NCI-H187 treated with DMSO at 0.1 percent for 48 hours (cell line): Measurements from ENCODE around the gene NCOR1.
A peak's percentile ranks its signal among the peaks of the same experiment; 100 is the strongest.

Experiments
- DNase-seq: peaks from one replicate; lab custom pipeline; 2025; lab: John Stamatoyannopoulos, UW

The NCOR1 gene

DNA sequence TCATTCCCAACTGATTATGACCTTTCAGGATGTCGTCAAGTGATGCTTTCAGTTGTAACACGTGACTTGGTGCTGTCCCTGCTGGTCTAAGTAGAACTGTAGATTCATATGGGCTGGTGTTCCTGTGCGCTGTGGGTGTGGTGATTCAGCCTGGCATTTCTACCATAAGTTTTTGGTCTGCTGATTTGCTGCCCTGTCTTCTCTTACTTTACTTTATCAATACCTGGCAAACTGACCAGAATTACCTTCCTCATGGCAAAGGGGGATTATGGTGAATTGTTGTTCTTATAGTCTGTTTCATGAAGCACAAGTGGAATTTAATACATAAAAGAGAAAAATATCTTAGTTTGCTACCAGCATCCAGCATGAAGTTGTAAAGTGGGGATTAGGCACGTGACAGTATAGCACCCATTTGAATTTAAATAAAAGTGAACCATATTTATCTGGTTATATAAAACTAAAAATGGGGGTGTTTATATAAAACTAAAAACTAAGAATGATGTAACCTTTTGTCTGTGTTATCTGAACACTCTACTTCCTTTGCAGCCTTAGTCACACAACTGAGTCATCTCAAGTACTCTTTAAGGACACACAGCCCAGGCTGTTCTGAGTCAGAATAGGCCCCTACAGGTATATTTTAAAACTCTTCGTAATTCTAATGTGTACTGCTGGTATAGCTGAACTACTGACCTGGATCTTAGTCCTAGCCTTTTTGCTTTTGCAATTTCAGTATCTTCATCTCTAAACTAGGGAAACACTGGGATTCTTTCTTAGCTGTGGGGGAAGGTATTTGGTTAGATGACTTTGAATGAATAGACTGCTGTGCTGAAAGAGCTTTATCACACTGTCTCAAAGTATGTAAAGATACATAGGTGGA is 187.4 kb downstream of the NCOR1 start:
- DNase-seq, result no peak

DNA sequence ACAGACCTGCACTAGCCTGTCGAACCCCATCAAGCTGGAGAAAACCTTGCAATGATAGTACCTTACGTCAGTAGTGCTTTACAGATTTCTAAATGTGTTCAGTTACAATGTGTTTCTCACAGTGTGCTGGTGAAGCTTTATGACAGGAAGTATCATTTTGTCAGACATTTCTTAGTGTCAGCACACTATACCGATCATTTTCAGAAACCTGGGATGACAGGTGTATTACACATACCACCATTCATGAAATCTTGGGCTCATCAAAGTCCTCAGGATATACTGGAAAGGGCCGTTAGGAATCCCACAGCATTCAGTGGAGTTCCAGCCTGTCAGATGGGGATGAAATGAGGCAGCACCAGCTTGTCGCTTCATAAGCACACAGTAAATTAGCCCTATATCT is 188.4 kb downstream of the NCOR1 start:
- no peak for DNase-seq

DNA sequence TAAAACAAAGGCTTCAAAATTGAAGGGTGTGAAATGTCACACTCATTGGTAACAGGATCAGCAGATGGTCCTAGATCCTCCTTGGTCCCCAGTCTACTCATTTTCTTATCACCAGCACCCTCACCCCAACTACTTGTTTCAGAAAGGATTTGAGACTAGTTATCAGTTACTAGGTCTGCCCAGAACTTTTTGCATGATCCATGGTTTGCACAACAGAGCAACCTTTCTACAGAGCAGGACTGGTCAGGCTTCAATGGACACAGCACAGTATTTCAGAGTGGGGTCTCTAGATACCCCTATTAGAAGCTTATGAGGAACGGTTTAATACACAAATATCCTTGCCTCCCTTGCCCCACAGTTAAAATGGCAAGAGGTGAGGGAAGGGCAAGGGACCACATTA is 190.1 kb downstream of the NCOR1 start:
- DNase-seq, result no peak

DNA sequence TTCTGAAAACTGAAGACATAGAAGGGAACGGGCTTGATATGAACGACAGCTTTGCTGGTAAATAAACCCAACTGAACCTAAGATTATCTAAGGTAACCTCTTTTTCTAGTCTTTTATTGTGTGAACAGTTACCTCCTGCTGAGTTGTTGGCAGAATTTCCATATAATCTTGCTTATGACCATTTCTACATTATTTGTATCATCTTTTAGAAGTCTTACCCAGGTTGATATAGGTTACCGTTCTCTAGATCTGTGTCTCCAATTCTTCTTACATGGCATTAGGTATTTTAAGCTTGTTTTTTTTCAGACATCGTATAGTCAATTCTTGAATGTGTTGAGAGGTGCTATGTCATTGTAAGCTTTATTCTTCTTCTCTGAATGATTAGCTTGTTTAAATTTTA is 191.5 kb downstream of the NCOR1 start:
- no peak for DNase-seq

DNA sequence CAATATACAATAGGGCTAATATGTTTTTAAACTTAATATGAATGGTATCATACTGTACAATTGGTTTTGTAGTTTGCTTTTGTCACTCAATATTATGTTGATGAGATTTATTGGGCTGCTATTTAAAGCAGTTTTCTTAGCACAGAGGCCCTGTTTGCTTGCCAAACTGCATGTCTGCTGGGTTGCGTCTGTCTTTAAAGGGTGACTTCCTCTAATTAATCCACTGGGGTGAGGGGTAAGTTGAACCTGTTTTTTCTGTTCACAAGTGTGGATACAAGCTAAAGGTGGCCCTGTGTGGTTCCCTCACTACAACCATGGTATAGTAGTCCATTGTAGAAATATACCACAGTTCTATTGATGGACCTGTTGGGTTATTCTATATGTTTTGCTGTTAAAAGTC is 196.0 kb downstream of the NCOR1 start:
- no peak for DNase-seq

DNA sequence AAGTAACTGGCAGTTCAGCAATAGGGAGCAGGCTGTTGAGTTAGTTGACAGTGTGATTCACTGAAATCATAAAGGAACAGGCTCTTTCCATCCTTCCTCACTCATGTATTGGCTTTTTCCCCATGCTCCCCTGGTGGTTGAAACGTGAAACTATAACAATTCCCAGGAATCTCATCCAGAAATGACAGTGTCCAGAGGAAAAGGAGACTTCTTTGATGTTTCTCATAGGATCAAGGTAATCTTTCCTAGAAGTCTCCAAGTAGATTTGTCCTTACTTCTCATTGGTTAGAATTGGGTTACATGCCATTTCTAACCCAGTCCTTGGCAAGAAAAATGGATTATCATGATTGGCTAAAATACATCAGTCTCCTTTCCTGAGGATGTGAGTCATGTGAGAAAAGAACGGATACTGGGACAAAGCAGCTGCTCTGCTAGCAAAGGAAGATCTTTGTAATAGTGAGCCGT is 201.4 kb downstream of the NCOR1 start:
- DNase-seq, result no peak

DNA sequence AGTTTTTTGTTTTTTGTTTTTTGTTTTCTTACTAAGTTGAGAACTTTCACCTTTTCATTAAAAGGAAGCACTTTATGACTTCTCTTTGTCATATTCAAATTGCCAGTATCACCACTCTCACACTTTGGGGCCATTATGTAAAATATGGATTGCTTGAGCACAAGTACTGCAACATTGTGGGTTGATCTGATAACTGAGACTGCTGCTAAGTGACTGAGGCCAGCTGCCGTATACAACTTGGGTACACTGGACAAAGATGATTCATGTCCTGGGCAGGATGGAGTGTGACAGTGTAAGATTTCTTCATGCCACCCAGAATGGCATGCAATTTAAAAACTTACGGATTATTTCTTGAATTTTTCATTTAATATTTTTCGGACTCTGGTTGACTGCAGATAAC is 207.9 kb downstream of the NCOR1 start:
- no peak for DNase-seq

DNA sequence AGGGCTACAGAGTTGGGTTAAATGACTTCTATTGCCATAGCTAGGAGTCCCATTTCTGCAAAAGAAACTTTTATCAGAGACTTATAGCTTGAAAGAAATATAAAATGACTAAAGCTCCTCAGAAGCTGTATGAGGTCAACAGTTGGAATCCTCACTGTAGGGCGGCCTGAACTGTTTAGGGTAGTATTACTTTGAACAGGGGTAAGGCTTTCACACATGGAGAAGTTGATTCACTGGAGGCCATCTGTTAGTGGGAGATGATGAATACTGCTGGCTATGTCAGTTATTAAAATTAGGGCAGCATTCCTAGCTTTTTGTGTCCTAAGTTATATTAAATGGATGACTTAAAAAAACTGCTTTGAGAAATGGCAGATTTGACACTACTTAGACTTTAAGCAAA is 209.7 kb downstream of the NCOR1 start:
- DNase-seq, result no peak

DNA sequence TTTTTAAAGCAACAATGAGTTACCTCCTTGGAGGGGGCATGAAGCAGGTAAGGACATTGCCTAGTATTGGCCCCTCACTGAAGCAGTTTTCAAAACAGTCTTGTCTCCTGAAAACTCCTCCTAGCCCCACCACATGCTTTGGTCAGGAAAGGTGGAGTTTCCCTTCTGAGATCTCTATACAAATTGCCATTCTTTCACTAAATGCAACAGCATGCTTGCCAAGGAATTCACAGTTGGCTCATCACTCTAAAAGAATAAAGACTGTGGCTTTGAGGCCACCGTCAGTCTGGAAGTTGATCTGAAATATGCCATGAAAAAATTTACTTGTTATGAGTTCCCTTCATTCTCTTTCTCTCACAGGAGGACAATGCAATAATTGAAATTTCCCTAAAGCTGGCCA is 211.5 kb downstream of the NCOR1 start:
- no peak for DNase-seq

DNA sequence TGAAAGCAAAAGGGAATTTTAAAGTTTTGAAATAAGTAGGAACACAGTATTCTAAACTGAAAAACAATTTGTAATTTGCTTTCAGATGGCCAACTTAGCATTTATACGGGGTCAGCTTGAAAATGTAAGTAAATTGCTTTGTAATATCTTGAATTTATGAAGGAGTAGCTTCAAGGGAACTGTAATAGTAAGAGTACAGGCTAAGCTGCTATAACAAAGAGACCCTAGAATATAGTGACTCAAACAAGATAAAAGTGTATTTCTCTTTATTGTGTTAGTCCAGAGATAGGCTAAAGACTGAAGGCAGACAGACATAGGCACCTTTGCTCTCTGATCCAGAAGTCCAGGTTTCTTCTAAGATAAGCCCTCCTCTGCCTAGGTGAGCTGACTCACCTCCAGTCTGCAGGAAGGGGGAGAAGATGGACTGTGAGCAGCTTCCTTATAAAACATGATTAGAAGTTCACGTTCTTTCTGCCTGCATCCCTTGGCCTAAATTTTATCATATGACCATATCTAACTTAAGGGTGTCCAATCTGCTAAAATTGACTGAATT is 212.6 kb downstream of the NCOR1 start:
- DNase-seq, result no peak

DNA sequence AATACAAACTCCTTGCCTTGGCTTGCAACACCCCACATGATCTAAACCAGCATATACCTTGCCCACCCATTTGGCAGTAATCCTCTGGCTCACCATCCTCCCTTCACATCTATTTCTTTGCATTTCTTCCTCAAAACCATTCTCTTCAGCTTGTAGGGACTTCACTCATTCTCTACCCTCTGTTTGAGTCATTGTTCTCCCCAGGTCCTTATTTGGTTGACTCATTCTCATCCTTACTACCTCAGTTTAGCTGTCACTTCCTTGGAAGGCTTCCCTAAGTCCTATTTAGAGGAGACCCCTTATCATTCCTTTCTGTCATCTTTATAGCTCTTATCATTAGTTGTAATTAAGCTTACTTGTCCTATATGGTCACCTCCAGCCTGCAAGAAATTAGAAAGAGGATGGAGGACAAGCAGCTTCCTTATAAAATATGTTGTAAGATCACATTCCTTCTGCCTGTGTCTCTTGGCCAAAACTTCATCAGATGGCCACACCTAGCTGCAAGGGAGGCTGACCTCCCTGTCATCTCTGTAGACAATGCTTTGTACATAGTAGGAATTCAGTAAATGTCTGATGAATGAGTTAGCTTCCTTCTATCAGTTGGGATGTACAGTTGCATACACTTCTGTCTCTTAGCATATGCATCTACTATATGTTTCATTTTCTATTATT is 214.0 kb downstream of the NCOR1 start:
- no peak for DNase-seq

DNA sequence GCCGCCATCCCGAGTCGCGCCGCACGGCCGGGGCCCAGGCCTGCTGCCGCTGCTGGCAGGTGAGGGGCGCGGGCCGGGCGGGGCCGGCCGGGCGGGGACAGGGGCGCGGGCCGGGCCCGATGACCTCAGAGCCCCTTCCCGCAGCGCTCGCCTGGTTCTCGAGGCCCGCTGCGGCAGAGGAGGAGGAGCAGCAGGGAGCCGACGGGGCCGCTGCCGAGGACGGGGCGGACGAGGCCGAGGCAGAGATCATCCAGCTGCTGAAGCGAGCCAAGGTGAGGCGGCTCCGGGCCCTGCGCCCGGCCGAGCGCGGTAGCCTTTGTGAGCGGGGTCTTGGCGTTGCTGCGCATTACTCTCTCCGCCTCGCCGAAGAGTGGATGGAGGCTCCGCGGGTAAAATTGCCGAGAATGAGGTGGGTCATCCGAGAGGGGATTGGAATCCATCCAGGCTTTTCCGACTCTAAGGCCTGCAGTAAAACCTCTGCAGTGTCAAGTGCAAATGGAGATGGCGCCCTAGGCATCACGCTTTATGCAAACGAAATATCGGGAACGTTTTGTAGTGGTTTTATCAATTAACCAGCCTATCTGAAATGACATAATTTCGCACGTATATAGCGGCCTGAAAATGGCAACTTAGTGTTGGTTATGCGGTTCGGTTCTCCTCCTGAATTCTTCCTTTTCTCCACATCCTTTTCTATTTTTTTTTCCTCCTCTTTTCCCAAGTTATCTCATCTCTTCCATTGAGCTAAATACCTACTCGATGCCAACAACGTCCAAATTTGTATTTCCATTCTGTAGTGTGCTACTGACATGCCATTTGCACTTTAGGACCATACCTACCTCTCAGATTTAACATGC is 215.1 kb downstream of the NCOR1 start:
- no peak for DNase-seq

DNA sequence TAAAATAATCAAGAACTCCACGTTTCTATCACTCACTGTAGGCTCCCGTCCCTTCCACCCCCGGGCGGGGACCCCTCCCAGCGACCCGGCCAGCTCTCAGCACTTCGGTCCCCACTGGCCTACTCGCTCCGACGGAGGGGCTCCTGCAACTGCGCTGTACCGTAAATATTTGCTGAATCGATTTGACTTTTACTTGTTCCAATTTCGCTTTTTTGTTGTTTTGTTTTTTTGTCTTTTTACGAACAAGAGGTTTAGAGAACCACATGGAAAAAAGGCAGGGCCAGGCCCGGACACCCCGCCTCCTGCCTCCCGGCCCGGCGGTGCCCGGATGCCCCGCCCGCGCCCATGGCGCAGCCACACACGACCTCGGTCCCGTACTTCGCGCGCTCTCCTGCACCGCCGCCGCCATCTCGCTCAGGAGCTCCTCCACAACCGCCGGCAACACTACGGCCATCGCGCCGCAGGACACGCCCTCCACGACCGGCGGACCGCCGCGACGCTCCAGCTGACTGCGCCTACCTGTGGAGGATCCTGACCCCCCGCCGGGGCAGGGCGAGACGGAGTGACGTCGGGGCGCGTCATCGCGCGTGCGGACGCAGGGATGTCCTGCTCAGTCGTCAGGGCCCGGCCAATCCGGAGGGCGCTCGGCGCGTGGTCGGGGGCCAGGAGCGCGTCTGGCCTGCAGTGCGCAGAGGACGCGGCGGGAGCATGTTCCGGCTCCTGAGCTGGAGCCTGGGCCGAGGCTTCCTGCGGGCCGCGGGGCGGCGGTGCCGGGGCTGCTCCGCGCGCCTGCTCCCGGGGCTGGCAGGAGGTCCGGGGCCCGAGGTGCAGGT is 216.0 kb downstream of the NCOR1 start, which contains the start of the genes TTC19 and ZSWIM7:
Gene TTC19 (plus strand): TSS at position 684 of the 833 bp plus-strand sequence. CDS start 25 bp downstream, at position 709.
Gene ZSWIM7 (minus strand): TSS at position 564 of the 833 bp plus-strand sequence. CDS start 110 bp downstream, at position 454.
- peak; percentile 16 for DNase-seq

DNA sequence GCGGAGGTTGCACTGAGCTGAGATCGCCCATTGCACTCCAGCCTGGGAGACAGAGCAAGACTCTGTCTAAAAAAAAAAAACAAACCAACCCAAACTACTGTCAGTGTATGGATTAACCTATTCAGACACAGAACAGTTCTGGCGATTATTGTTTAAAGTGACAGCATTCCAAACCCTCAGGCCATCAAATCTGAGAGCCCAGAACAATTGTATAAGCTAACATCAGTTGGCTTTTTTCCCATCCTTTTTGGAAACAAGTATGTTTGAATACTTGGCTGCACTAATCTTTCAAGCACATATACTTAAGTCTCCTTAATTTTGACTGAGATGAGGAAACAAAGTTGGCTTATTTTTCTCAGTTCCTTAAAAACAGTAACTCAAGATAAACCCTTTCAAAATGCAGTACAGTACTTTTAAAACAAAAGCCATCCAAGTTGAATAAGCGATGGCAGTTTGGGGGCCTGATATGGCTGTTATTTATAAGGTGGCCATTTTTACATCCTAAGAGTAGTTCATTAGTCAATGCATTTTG is 217.2 kb downstream of the NCOR1 start:
- no peak for DNase-seq

DNA sequence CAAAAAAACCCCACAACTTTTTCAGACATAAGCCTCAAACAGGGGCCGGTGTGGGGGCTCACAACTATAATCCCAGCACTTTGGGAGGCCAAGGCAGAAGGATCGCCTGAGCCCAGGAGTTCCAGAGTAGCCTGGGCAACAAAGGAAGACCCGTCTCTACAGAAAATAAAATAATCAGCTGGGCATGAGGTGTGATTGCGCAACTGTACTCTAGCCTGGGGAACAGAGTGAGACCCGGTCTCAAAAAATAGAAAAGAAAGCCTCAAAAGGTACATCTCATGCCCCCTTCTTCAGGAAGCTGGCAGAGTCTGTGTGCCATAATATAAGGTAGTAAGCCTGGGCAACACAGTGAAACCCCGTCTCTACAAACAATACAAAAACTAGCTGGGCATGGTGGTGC is 219.0 kb downstream of the NCOR1 start:
- DNase-seq, result no peak

DNA sequence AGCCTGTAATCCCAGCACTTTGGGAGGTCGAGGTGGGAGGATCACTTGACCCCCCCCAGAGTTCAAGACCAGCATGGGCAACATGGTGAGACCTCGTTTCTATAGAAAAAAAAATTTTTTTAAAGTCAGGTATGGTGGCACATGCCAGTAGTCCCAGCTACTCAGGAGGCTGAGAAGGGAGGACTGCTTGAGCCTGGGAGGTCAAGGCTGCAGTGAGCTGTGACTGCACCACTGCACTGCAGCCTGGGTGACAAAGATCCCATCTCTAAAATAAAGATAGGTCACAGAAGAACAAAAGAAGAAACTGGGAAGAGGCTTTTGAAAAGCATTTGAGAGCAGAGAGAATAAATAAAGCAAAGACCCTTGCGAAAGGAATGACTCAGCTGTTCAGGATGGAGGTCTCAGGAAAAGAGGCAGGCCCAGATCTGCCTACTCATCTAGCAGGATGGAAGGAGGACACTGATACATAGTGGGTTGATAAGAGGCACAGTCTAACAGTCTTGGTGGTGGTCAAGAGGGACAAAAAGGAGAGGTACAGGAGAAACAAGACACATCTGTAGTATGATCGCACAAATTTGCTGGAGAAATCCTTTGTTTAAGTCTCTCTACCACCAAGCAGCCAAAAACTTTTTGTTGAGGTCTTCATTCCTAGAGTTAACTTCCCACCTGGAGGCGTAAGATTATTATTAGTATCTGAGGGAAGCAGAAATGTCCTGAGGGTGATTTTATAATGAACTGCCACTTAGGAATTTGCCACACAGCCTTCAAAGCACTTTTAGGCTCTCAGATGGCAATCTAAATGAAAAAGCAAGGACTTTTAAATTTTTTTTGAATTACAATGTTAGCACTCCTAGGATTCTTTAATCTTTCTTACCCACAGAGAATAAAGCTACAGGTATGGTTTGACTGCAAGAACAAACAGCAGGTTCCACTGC is 233.4 kb downstream of the NCOR1 start:
- DNase-seq, result no peak

DNA sequence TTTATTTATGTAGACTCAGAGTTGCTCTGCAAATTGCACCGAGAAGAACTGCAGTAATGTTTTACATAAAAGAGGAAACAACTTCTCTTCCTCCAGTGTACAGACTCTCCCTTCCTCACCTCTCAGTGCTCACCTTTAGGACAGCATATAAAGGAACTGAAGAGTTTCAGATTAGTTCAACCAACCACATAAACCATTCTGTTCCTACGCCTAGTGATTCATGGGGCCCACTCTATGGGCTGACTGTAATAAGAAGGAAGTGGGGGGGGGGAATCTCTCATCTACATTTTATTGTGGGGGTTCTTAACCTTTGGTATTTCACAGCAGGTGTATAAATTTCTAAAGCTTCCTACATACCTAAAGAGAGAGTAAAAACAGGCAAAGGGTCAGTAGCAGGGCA is 234.1 kb downstream of the NCOR1 start:
- DNase-seq, result no peak
